ENCODE measurements around the gene HIF3A. TPM values are rescaled to one million over a fixed set of nuclear protein-coding genes. Genes with fewer than 3 reads are reported as not detected.

HIF3A gene
- total RNA-seq, 1 donor from 2014 or later, result 6.4 TPM

GRCh38 chr19:46385636-46386035 lies 88.8 kb downstream of the HIF3A start:
- no peak for DNase-seq

DNA sequence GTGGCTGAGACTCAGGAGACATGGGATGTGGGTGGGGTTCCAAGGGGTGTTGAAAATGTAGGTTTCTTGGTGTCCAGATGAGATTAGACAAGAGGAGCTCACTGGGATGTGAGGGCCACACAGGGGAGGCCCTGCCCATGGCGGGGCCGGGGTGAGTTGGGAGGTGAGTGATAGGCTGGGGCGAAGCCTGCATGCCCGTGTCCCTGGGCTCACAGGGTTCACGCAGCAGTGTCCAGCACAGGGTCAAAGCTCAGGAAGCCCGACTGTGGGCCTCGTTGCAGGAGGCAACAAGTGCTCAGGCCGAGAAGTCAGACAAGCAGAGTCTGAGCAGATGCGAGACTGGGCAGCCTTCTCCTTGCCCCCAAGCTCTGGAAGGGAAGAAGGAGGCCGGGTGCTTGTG lies 89.3 kb downstream of the HIF3A start:
- no peak for DNase-seq

- no peak for DNase-seq
Measured at GRCh38 chr19:46386996-46387712, 90.3 kb downstream of the HIF3A start.

- no peak for DNase-seq
Measured at GRCh38 chr19:46387713-46388130, 90.9 kb downstream of the HIF3A start.

GRCh38 chr19:46388311-46389095 lies 91.7 kb downstream of the HIF3A start:
- no peak for DNase-seq

- DNase-seq, result no peak
Measured at GRCh38 chr19:46390121-46390858, 93.4 kb downstream of the HIF3A start.

- DNase-seq, result no peak
Measured at GRCh38 chr19:46390866-46391265, 94.0 kb downstream of the HIF3A start.

DNA sequence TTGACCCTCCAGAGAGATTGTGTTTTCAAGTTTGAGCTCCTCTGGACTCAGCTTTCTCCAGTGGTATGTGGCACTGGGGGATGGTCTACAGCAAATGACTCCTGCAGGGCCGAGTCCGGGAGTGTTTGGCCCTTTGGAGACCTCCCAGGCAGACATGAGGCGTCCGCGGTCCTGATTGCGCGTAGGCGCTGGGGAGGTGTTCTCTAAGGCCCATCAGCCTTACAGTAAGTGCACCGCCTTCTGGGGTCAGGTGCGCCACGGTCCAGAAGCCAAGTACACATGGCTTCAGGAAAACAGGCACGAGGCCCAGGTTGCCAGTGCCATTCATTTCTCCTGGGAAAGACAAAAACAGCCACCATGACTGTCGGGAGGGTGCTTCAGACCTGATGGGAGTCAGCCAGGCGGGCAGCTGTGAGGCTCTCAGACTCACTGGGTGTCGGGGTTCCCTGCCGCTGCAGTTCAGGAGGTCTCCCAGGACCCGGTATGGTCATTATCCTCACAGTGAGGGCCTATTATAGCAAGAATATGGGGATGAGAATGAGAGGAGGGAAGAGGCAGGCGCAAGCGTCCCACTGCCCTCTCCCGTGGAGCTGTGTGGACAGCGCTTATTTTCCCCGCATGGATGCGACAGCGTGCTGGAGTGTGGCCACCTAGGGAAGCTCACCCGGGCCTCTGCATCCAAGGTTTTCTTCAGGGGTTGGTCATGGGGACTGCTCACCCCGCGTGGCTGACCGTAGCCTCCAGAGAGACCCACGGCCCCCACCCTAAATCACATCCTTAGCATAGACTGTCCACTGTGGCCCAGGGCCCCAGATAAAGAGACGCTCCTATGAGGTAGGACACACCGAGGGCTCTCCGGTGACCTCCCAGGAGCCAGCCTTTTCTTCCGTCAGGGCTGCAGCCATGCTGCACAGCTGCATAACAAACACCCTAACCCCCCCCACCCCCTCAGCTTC lies 94.7 kb downstream of the HIF3A start:
- no peak for DNase-seq

DNA sequence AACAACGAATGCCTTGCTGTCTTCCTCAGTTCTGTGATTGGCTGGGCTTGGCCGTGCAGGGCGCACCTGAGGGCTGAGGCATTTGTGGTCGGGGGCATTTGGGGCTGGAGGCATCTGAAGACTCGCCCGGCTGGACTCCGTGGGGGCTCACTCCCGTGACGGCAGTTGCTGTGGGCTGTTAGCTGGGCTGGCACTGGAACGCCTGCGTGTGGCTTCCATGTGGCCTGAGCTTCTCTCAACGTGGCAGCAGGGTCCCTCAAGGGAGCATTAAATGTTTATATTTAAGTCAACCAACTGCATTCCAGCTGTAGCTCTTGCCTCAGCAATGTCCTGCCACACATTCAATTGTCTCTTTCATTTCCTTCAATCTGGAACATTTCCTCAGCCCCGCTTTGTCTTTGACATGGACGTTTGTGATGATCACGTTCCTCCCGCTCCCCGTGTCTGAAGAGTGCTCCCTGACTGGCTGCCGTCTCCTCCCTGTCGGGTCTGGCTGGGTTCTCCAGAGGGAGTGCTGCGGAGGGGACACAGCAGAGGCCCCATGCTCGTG lies 95.5 kb downstream of the HIF3A start:
- DNase-seq, result no peak

DNA sequence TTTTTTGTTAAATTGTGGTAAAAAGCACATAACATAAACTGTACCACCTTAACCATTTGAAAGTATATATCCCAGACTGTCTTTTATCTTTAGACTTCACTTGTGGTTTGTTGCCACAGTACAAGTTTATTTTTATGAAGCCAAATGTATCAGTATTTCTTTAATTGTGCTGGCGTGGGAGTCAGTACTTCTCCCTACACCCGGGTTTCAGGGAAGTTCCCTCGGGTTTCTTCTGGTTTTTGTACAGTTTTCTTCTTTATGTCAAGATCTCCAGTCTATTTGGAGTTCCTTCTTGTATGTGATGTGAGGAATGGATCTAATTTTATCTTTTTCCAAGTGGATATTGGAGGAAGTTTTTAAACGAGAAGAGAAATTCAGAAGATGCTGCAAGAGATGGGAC lies 96.0 kb downstream of the HIF3A start:
- DNase-seq, result no peak

Small RNA genes within 50 kb of the gene (small RNA-seq; reads per million reads assigned to genes)
- not detected for gene RNU6-924P

Other genes with a start within 250 kb of the HIF3A start
- gene IGFL3, start 172.4 kb upstream of the HIF3A start, total RNA-seq, result not detected
- gene IGFL2, start 148.8 kb upstream of the HIF3A start, total RNA-seq, result 0.31 TPM
- not detected for gene IGFL1, start 67.3 kb upstream of the HIF3A start, total RNA-seq
- 53.0 TPM for gene PPP5C, start 50.0 kb downstream of the HIF3A start, total RNA-seq
- gene CCDC8, start 116.5 kb downstream of the HIF3A start, total RNA-seq, result 4.7 TPM
- 25.3 TPM for gene PNMA8C, start 131.9 kb downstream of the HIF3A start, total RNA-seq
- gene PNMA8A, start 174.5 kb downstream of the HIF3A start, total RNA-seq, result 58.5 TPM
- gene PNMA8B, start 198.8 kb downstream of the HIF3A start, total RNA-seq, result 17.5 TPM

All from occipital lobe (tissue), 3 donors.